A172 (cell line): ENCODE results near the gene SYAP1. TPM values are rescaled to one million over a fixed set of nuclear protein-coding genes. Genes with fewer than 3 reads are reported as not detected.
"Not testable (repeated sequence)": the region's sequence is repeated elsewhere in the genome, so short reads cannot be mapped to it uniquely, and the experiment has no call there.

Experiments used
- DNase-seq: peaks from one replicate; pipeline ENCODE4 v3.0.0-alpha.2; 2015; ENCODE audit warnings: low spot score
- total RNA-seq: library from RNA; depleted of rRNA; stranded (reverse); fragments of >200 nt; shearing (Covaris generic); gene quantifications from 2 replicates; pipeline ENCODE4 v1.2.3, GENCODE V29; 2014

SYAP1 gene
- total RNA-seq, 1 experiment from 2014 or later = 53.8 TPM

- DNase-seq = no peak
These were observed 3.1 kb downstream of the SYAP1 start for GRCh38 chrX:16722481-16722880.

GRCh38 chrX:16725072-16725471 lies 5.7 kb downstream of the SYAP1 start:
- DNase-seq = no peak

- DNase-seq = not testable (repeated sequence)
These were observed 7.1 kb downstream of the SYAP1 start for GRCh38 chrX:16726347-16726988.

GRCh38 chrX:16727637-16728036 lies 8.2 kb downstream of the SYAP1 start:
- no peak for DNase-seq

GRCh38 chrX:16730450-16730849 lies 11.0 kb downstream of the SYAP1 start:
- DNase-seq = no peak

- DNase-seq = no peak
These were observed 13.6 kb downstream of the SYAP1 start for GRCh38 chrX:16733013-16733412.

GRCh38 chrX:16737024-16737423 lies 17.6 kb downstream of the SYAP1 start:
- DNase-seq = no peak

- no peak for DNase-seq
These were observed 20.2 kb downstream of the SYAP1 start for GRCh38 chrX:16739574-16739973.

- peak; percentile 91 for DNase-seq
These were observed 24.4 kb downstream of the SYAP1 start for GRCh38 chrX:16743604-16744325.

- DNase-seq = no peak
These were observed 25.7 kb downstream of the SYAP1 start for GRCh38 chrX:16745102-16745501.

- no peak for DNase-seq
These were observed 26.2 kb downstream of the SYAP1 start for GRCh38 chrX:16745659-16746058.

- no peak for DNase-seq
These were observed 29.0 kb downstream of the SYAP1 start for GRCh38 chrX:16748425-16748824.

GRCh38 chrX:16750136-16750535 lies 30.7 kb downstream of the SYAP1 start:
- DNase-seq = no peak

- DNase-seq = no peak
These were observed 34.6 kb downstream of the SYAP1 start for GRCh38 chrX:16754019-16754418.

GRCh38 chrX:16756724-16757123 lies 37.3 kb downstream of the SYAP1 start:
- DNase-seq = no peak

GRCh38 chrX:16761500-16761899 lies 42.1 kb downstream of the SYAP1 start:
- not testable (repeated sequence) for DNase-seq

GRCh38 chrX:16762579-16762978 lies 43.2 kb downstream of the SYAP1 start:
- no peak for DNase-seq

- DNase-seq = no peak
These were observed 46.2 kb downstream of the SYAP1 start for GRCh38 chrX:16765594-16765993.

GRCh38 chrX:16770970-16771482 lies 51.6 kb downstream of the SYAP1 start:
- no peak for DNase-seq

GRCh38 chrX:16771483-16772398 lies 52.3 kb downstream of the SYAP1 start:
- peak; percentile 86 for DNase-seq

- DNase-seq = peak; percentile 32
These were observed 53.0 kb downstream of the SYAP1 start for GRCh38 chrX:16772460-16772859.

GRCh38 chrX:16774746-16775145 lies 55.3 kb downstream of the SYAP1 start:
- no peak for DNase-seq
